Muscle layer of duodenum (tissue), 2 donors: Measurements from ENCODE around the gene ECSIT.

ENCODE experiments used
- H3K27ac ChIP-seq: one replicate; pipeline ENCODE4 v1.7.0; 2013; ENCODE audit warnings: mild to moderate bottlenecking, low read length
- H3K27me3 ChIP-seq: one replicate; pipeline ENCODE4 v1.7.0; 2013; ENCODE audit warnings: low read depth, mild to moderate bottlenecking, control low read depth, low read length
- H3K36me3 ChIP-seq, 2 donors: one replicate each; pipeline ENCODE4 v1.7.0; 2013; ENCODE audit warnings: low read length in 2 of 2, control low read depth in 1 of 2, mild to moderate bottlenecking in 1 of 2; ENCODE audit not compliant: insufficient read depth in 2 of 2, control insufficient read depth in 1 of 2
- H3K4me1 ChIP-seq, 2 donors: one replicate each; pipeline ENCODE4 v1.7.0; 2013; ENCODE audit warnings: low read length in 2 of 2, mild to moderate bottlenecking in 2 of 2, control low read depth in 1 of 2, moderate library complexity in 1 of 2; ENCODE audit not compliant: insufficient read depth in 2 of 2, control insufficient read depth in 1 of 2
- H3K4me3 ChIP-seq, 2 donors: one replicate each; pipeline ENCODE4 v1.7.0; 2013; ENCODE audit warnings: low read length in 2 of 2, low read depth in 1 of 2, mild to moderate bottlenecking in 1 of 2
- H3K9me3 ChIP-seq, 2 donors: one replicate each; pipeline ENCODE4 v1.7.0; 2013; ENCODE audit warnings: low read length in 2 of 2, control low read depth in 1 of 2, mild to moderate bottlenecking in 1 of 2; ENCODE audit not compliant: control insufficient read depth in 1 of 2
- donor health status: healthy.

ECSIT gene

DNA sequence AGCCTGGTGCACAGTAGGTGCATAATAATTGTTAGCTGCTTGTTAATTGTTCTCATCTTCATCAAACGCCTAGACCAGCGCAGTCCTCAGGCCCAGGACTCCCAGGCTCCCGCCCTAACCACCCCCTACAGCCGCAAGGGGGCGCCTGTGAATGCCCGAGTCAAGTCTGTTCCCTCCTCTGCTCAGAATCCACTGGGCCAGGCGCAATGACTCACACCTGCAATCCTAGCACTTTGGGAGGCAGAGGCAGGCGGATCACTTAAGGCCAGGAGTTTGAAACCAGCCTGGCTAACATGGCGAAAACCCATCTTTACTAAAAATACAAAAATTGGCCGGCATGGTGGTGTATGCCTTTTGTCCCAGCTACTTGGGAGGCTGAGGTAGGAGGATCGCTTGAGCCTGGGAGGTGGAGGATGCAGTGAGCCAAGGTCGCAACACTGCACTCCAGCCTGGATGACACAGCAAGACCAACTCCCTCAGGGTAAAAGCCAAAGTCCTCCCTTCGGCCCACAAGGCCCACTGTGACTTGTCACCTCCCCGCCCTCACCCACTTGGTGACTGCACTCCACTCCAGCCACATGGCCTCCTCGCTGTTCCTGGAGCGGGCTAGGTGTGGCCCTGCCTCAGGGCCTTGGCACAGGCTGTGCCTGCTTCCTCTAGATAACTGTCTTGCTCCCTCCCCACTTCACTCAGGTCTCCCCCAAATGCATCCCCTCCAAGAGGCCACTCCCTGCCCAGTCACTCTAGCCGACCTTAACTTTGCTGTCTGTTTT is 32.4 kb downstream of the ECSIT start:
- no peak overlapping the region for H3K4me3 ChIP-seq
- H3K36me3 ChIP-seq, result peaks cover 0 to 20% of the 10 kb centered on the region in 2 donors
- no peaks in the 10 kb centered on the region for H3K4me1 ChIP-seq
- no peak overlapping the region for H3K27ac ChIP-seq
- no peaks in the 10 kb centered on the region for H3K9me3 ChIP-seq
- no peaks in the 10 kb centered on the region for H3K27me3 ChIP-seq

DNA sequence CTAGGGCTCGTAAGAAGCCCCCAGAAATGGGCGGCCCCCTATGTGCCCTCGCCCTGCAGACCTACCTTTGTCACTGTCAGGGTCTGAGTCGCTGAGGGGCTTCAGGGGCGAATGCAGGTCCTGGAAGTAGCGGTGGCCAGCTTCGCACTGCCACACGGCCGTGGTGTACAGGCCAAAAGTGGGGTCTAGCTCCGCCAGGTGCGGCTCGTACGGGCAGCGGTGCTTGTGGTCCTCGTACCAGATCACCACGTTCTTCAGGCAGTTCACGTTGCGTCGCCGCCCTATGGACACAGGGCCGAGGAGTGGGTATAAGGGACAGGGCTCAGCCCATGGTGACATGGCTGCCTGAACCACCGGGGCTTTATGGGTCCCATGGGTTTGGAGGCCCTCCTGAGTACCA is 33.0 kb downstream of the ECSIT start:
- no peak overlapping the region for H3K27ac ChIP-seq
- H3K27me3 ChIP-seq, result no peaks in the 10 kb centered on the region
- H3K4me1 ChIP-seq, result no peaks in the 10 kb centered on the region
- no peaks in the 10 kb centered on the region for H3K9me3 ChIP-seq
- H3K4me3 ChIP-seq, result no peak overlapping the region
- H3K36me3 ChIP-seq, result peaks cover 0 to 25% of the 10 kb centered on the region in 2 donors

DNA sequence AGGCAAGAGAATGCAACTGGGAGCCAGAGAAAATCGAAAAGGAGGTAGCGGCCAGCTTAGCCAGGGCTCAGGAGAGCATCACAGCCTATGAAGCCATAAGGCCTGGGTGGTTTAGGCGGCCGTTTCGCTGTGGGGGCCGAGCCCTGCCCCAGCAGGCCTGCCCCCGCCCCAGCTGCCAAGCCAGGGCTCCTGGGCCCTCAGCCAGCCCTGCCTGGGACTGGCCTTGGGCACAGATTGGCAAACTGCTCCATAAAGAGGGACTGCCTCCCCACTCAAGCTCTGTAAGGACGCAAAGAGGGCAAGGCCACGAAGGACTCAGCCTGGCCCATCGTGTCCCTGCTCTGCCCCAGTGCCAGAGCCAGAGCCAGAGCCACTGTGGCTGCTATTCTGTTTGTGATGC is 33.5 kb downstream of the ECSIT start:
- Histone ChIP-seq H3K27ac (no peak overlapping the region), H3K27me3 (no peaks in the 10 kb centered on the region), H3K4me3 (no peak overlapping the region), H3K9me3 (no peaks in the 10 kb centered on the region), H3K4me1 (no peaks in the 10 kb centered on the region), H3K36me3 (peaks cover 0 to 28% of the 10 kb centered on the region in 2 donors)

DNA sequence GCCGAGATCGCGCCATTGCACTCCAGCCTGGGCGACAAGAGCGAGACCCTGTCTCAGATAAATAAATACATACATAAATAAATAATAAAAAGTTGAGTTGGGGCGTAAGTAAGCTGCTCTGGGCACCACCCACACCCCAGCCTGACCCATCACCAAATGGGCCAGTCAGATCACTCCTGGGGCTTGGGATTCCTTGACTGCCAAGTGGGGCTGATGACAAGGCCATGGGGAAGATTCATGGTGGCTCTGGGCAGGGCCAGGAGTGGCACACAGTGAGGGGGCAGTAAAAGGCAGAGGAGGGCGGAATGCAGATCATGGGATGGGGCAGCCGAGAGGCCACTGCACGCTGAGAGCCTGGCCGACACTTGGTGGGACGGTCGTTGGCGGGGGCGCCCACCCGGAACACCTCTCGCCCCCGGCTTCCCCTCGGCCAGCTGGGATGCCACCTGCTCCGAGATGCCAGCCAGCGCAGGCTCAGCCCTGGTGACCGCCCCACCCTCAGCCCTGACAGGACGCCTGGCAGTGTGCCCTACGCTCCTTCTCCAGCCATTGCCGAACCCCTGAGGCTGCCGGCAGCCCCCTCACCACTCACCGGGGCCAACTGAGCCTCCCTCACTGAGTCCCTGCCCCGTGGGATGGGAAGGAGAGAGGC is 34.2 kb downstream of the ECSIT start:
- peaks cover 0 to 28% of the 10 kb centered on the region in 2 donors for H3K36me3 ChIP-seq
- no peaks in the 10 kb centered on the region for H3K9me3 ChIP-seq
- no peaks in the 10 kb centered on the region for H3K27me3 ChIP-seq
- H3K4me3 ChIP-seq, result no peak overlapping the region
- H3K4me1 ChIP-seq, result no peaks in the 10 kb centered on the region
- H3K27ac ChIP-seq, result no peak overlapping the region

DNA sequence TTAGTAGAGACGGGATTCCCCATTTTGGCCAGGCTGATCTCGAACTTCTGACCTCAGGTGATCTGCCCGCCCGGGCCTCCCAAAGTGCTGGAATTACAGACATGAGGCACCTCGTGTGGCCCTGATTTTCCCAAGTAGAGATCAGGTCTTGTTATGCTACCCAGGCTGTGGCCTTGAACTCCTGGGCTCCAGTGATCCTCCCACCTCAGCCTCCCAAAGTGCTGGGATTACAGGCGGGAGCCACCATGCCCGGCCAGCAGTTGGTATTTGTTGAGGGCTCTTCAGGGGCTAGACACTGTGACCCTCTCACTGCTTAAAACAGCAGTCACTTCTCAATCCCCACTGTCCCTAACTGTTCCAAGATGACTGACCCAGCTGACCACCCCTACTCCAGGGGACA is 39.6 kb downstream of the ECSIT start:
- H3K4me3 ChIP-seq, result no peak overlapping the region
- H3K9me3 ChIP-seq, result no peaks in the 10 kb centered on the region
- no peak overlapping the region for H3K27ac ChIP-seq
- no peaks in the 10 kb centered on the region for H3K4me1 ChIP-seq
- H3K36me3 ChIP-seq, result peaks cover 0 to 24% of the 10 kb centered on the region in 2 donors
- H3K27me3 ChIP-seq, result no peaks in the 10 kb centered on the region

DNA sequence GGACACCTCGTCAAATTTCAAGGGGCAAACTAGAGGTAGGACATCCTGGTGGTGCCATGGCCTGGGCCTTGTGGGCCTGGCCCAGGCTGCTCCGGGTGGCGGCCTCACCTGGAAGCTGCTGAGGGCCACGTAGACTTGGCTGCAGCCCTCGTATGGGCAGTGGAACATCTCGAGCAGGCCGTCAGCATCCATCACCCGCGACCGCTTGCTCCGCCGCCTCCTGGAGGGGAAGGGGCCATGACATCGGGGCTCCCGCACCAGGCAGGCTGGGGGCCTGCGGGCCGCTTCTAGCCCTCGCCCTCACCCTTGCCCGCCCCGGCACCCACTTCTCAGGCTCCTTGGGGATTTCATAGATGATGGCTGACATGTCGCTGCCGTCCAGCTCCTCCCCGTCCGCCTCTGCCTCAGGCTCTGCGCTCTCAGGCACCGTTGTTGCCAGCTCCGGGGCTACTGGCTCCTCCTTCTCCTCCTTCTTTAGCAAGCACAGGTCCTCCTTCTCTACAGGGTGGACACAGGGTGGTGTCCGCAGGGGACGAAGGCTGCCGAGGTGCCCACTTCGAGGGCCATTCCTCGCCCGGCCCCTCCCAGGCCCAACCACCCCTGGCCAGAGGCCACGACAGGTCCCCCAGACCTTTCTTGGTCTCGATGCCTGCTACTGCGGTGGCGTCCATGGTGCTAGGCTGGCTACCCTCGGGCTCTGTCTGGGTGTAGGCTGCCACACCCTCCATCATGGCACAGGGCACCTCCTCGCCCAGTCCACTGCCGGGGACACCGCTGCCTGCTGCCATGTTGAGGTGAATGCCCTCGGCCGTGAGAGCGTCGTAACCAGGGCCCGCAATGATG is 42.1 kb downstream of the ECSIT start:
- H3K4me3 ChIP-seq, result no peak overlapping the region
- H3K9me3 ChIP-seq, result no peaks in the 10 kb centered on the region
- H3K4me1 ChIP-seq, result peaks cover 0 to 15% of the 10 kb centered on the region in 2 donors
- H3K27me3 ChIP-seq, result peaks cover 10% of the 10 kb centered on the region
- peaks cover 0 to 30% of the 10 kb centered on the region in 2 donors for H3K36me3 ChIP-seq
- H3K27ac ChIP-seq, result no peak overlapping the region

DNA sequence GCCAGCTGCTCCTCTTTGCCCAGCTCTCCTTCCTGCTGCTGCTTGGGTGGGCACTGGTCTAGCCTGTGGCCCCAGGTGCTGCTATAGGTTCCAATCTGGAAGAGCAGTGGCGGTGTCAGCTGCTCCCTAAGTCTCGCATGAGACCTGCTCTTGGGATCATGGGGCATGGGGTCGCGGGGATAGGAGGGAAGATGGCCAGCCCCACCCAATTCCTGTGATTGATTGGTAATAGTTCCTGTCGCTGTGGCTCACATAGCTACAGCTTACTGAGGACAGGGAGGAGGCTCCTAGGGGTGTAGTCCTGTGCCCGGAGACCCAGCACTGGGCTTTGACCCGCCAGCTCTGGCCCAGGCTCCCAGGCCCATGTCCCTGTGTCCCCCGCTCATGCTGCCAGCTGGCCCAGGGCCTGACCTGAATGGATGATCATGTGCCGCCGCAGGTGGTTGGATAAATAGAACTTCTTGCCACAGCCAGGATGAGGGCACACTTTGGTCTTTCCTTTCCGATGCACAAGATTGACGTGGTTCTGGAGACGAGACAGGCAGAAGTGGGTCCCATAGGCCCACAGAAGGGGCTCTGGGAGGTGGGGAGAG is 43.6 kb downstream of the ECSIT start:
- Histone ChIP-seq H3K9me3 (no peaks in the 10 kb centered on the region), H3K27ac (no peak overlapping the region), H3K36me3 (peaks cover 0 to 22% of the 10 kb centered on the region in 2 donors), H3K4me1 (peaks cover 0 to 21% of the 10 kb centered on the region in 2 donors), H3K27me3 (peaks cover 18% of the 10 kb centered on the region), H3K4me3 (no peak overlapping the region)

DNA sequence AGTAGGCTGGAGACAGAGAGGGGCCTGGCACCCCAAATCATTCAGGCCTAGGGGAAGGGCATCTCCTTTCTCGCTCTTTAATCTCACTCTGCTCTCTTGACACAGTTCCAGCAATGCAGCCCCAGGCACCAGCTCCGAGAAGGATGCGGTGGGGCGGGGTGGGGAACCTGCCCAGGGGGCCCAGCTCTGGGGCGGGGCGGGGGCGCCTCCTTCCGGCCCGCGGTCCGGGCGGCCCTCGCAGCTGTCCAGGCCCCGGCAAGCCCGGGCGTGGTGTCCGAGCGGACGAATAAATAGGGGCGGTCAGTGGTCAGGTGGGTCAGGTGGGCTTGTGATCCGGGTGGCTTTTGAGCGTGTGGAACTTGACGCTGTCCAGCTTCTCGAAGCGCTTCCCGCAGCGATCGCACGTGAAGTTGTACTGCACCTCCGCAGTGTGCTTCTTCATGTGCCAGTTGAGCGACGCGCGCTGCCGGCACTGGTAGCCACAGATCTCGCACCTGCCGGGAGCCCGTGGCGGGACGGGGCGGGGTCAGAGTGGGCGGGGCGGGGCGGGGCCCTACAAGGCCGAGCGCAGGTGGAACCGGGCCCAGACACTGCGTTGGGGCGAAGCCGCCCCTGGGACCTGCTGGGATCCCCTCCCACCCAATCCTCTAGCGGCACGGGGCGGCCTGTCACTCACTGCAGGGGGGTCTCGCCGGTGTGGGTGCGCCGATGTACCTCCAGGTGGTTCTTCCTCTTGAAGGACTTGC is 45.4 kb downstream of the ECSIT start:
- Histone ChIP-seq H3K27ac (no peak overlapping the region), H3K36me3 (peaks cover 0 to 22% of the 10 kb centered on the region in 2 donors), H3K4me1 (peaks cover 0 to 36% of the 10 kb centered on the region in 2 donors), H3K4me3 (no peak overlapping the region), H3K9me3 (no peaks in the 10 kb centered on the region), H3K27me3 (peaks cover 18% of the 10 kb centered on the region)

DNA sequence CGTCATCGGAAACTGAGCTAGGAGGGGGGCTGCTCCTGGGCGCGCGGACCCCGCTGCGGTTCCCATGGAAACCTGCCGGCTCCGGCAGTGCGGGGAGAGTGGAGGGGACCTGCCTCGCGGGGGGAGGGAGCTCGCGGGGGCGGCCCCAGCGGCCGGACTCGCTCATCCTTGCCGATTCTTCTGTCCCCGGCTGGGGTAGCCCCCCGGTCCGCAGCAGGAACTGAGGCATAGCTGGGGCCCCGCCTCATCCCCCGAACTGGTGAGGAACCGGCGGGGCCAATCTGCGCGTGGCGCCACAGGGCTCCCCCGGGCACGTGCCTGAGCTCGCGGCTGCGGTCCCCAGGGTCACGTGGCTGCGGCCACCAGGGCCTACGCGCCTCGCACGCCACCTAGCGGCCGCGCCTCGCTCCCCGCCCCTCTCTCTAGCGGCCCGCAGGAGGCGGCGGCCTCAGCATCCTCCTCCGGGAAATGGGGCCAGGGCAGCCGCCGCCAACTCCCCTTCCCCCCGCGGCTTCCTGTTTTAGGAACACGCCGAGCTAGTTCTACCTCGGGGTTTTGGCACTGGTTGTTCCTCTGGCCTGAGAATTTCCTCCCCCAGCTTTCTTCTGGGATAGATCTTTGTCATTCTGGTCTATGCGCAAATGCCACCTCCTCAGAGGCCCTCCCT is 46.4 kb downstream of the ECSIT start:
- peaks cover 0 to 36% of the 10 kb centered on the region in 2 donors for H3K4me1 ChIP-seq
- H3K27me3 ChIP-seq, result peaks cover 18% of the 10 kb centered on the region
- peak overlapping the region in 1 of 2 donors; percentile 46 for H3K4me3 ChIP-seq
- H3K27ac ChIP-seq, result no peak overlapping the region
- H3K36me3 ChIP-seq, result peaks cover 0 to 20% of the 10 kb centered on the region in 2 donors
- H3K9me3 ChIP-seq, result no peaks in the 10 kb centered on the region
